ENCODE results near the gene CBFA2T2.

CBFA2T2 gene

GRCh38 chr20:33676652-33677645 lies 187.1 kb downstream of the CBFA2T2 start:
- DNase-seq (ENCODE audit: low read depth, low spot score): no peak

- no peak for DNase-seq (ENCODE audit: low read depth, low spot score)
These were observed 188.3 kb downstream of the CBFA2T2 start for GRCh38 chr20:33677991-33678702.

GRCh38 chr20:33679758-33680485 lies 190.0 kb downstream of the CBFA2T2 start:
- DNase-seq (ENCODE audit: low read depth, low spot score): no peak

DNA sequence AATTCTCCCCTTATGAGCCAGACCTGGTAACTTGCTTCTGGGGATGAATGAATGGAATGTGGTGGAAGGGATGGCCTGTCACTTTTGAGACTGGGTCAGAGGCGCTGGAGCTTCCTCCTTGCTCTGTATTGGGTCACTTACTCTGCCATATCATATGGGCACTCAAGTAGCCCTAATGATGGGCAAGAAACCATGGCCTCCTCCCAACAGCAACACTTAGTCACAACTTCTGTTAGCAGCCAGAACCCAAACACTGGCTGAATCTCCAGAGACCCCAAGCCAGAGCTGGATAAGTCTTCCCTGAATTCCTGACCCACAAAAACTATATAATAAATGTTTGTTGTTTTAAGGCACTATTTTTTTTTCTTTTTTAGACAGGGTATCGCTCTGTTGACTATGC lies 190.8 kb downstream of the CBFA2T2 start:
- DNase-seq (ENCODE audit: low read depth, low spot score): peak; percentile 65

DNA sequence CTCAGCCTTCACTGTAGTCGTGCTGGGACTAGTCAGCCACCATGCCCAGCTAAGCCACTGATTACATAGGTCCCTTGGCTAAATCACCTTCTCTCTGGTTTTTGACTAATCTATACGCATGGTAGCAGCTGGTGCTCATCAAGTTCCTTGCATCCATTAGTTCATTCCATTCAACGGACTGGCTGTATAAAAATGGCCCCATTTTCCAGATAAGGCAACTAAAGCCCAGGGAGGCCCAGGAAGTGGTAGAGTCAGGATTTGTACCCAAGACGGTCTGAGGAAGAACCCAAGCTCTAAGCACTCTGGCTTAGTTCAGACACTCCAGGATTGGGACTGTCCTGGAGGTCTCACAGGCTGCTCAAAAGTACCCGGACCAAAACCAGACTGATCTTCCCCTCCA lies 191.4 kb downstream of the CBFA2T2 start:
- no peak for DNase-seq (ENCODE audit: low read depth, low spot score)

- DNase-seq (ENCODE audit: low read depth, low spot score): no peak
These were observed 191.9 kb downstream of the CBFA2T2 start for GRCh38 chr20:33681728-33682353.

- no peak for DNase-seq (ENCODE audit: low read depth, low spot score)
These were observed 194.8 kb downstream of the CBFA2T2 start for GRCh38 chr20:33684533-33685327.

DNA sequence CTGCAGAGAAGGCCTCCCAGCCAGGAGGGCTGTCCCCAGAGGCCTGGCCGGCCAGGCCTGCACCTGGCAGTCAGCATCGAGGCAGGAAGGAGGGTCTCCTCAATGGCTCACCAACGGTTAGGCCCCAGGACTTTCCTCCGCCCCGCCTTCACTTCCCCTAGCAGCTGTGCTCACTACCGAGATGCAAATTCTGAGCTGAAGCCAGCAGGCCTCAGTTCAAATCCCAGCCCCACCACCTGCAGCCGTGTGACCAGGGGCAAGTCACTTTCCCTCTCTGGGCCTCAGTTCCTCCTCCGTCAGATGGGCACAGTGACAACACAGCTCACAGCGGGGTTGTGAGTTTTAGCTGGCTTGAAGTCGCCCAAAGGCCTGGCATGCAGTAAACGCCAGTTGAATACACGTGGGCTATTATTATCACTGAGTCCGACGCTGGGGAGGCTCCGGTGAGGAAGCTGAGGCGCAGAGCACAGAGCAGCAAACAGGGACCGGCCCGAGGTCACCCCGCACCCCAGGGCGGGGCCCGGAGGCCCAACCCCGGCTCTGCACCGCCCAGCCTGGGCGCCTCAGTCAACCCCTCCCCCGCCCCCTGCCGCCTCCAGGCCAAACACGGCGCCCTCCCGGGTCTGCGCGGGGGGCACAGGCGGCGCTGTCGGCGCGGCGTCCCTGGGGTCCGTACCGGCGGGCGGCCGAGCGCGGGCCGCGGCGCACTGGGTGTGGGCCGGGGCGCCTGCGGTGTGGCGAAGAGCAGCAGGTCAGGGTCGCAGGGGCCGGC lies 195.6 kb downstream of the CBFA2T2 start:
- no peak for DNase-seq (ENCODE audit: low read depth, low spot score)

- peak; percentile 40 for DNase-seq (ENCODE audit: low read depth, low spot score)
These were observed 196.4 kb downstream of the CBFA2T2 start, which contains the start of gene E2F1 for GRCh38 chr20:33686100-33686983. E2F1 (minus strand) TSS chr20:33686385; CDS start chr20:33686264, 121 bp downstream.

- DNase-seq (ENCODE audit: low read depth, low spot score): no peak
These were observed 197.1 kb downstream of the CBFA2T2 start for GRCh38 chr20:33686984-33687366.

DNA sequence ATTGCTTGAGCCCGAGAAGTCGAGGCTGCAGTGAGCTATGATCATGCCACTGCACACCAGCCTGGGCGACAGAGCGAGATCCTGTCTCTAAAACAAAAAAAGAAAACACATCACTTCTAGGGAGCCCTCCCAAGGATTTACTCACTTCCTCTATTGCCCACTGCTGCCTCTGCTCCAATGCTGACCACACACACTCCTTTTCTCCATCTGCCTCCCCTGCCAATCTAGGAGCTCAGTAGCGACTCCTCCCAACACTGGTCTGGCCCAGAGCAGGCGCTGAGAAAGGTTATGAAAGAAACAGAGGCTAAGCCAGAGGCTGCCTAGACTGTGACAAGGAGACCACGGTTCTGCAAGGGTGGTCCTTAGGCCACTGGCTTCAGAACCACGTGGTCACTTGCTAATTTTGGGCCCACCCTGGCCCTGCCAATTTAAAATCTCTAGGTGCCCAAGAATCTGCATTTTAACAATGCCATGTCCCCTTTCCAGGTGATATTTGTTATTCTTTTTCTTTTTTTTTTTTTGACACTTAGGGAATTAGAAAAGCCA lies 197.5 kb downstream of the CBFA2T2 start:
- no peak for DNase-seq (ENCODE audit: low read depth, low spot score)

DNA sequence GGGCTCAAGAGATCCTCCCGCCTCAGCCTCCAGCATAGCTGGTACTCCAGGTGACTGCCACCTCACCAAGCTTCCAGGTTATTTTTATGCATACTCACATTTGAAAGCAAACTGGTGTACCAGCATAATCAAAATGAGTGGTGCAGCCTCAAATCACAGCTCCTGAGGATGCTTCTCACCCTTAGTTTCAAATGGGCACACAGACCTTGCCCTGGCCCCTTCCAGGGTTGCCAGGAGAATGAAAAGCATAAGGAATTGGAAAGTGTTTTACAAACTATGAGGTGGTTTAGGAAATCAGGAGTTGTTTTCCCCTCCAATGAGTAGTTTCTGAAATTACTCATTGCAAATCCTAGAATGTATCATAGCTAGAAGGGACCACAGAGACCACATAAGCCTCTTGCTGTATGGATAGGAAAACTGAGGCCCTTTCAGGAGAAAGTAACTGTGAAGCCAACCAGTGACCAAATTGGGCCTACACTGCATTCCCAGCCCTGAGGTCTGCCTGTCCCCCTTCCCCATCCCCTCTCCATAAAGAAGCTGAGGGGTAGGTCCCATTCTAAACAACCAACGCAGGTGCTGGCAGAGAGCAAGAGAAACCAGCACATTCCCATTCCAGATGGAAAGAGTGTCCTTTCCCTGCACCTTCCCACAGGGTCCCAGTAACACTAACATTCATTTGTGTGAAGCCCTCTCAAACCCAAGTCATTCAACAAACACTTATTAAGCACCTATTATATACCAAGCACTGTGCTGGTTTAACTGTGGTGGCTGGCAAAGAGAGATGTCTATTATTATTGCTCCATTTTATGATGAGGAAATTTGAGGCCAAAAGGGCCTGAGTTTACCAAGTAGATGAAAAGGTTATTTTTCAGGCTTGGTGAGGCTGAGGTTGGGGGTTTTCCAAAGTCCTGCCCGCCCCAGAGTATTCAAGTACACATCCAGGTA lies 198.4 kb downstream of the CBFA2T2 start:
- DNase-seq (ENCODE audit: low read depth, low spot score): no peak

- no peak for DNase-seq (ENCODE audit: low read depth, low spot score)
These were observed 199.1 kb downstream of the CBFA2T2 start for GRCh38 chr20:33688938-33689424.

- DNase-seq (ENCODE audit: low read depth, low spot score): no peak
These were observed 199.6 kb downstream of the CBFA2T2 start for GRCh38 chr20:33689493-33689892.

GRCh38 chr20:33689973-33690372 lies 200.1 kb downstream of the CBFA2T2 start:
- no peak for DNase-seq (ENCODE audit: low read depth, low spot score)

DNA sequence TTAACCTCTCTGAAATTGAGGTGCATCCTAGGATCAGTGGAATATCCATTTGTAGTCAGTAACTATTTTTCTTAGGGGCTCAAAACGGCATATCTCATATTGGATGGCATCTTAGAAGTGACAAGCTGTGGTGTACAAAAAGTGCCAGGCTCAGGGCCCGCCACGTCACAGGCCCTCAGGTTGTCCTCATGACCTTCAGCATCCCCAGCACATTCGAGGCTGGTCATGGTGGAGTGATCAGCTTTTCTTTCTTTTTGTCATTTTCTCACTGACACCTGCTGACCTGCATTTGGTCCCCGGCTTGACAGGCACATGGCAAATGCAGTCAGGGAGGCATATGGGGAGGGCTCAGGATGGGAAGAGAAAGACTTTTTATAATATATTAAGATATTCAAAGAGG lies 203.4 kb downstream of the CBFA2T2 start:
- no peak for DNase-seq (ENCODE audit: low read depth, low spot score)
